Activated T-cell treated with anti-CD3 and anti-CD28 coated beads, Interleukin-2, amount 50 U/mL, for 72 hours (primary cell): ENCODE measurements around the gene GAGE10. TPM values are rescaled to one million over a fixed set of nuclear protein-coding genes. Genes with fewer than 3 reads are reported as not detected.
"Not testable (repeated sequence)": the region's sequence is repeated elsewhere in the genome, so short reads cannot be mapped to it uniquely, and the experiment has no call there.

Source experiments
- ATAC-seq, 2 donors: fragments of 150-1000 bp; cut with Tn5 transposase; replicated peaks in 1 of 2; 2 replicates each; pipeline ENCODE4 v1.10.0; 2021; ENCODE audit warnings: moderate library complexity in 2 of 2, mild to moderate bottlenecking in 1 of 2
- DNase-seq, 2 donors: peaks; one replicate each; pipeline ENCODE4 v3.0.0; 2021 to 2022; ENCODE audit warnings: mixed read lengths in 1 of 2
- H3K27ac Mint-ChIP-seq: one replicate; pipeline ENCODE4 v1.8.0; 2022; ENCODE audit warnings: mild to moderate bottlenecking, moderate library complexity, mixed read lengths
- H3K27me3 Mint-ChIP-seq: one replicate; pipeline ENCODE4 v1.8.0; 2022; ENCODE audit warnings: low read depth, mixed read lengths
- H3K36me3 Mint-ChIP-seq, 2 donors: one replicate each; pipeline ENCODE4 v1.8.0; 2022; ENCODE audit warnings: mixed read lengths in 2 of 2, mild to moderate bottlenecking in 1 of 2; ENCODE audit not compliant: insufficient read depth in 2 of 2
- H3K4me1 Mint-ChIP-seq: one replicate; pipeline ENCODE4 v1.8.0; 2022; ENCODE audit warnings: low read depth, mixed read lengths
- H3K4me3 Mint-ChIP-seq, 2 donors: one replicate each; pipeline ENCODE4 v1.8.0; 2022; ENCODE audit warnings: mild to moderate bottlenecking in 2 of 2, mixed read lengths in 2 of 2, moderate library complexity in 2 of 2
- H3K9me3 Mint-ChIP-seq, 2 donors: one replicate each; pipeline ENCODE4 v1.8.0; 2022; ENCODE audit warnings: mixed read lengths in 2 of 2
- total RNA-seq, 2 donors: library from RNA; stranded (reverse); gene quantifications; one replicate each; pipeline ENCODE4 v1.2.3, GENCODE V29; 2022

Gene GAGE10
- total RNA-seq, 2 donors from 2014 or later = not detected

GRCh38 chrX:49312176-49312575, 8.7 kb downstream of the GAGE10 start:
- H3K4me1 Mint-ChIP-seq = peaks cover 26% of the 10 kb centered on the region
- no peak overlapping the region for H3K27ac Mint-ChIP-seq
- no peak overlapping the region for H3K4me3 Mint-ChIP-seq
- no peaks in the 10 kb centered on the region for H3K9me3 Mint-ChIP-seq
- H3K36me3 Mint-ChIP-seq = no peaks in the 10 kb centered on the region
- H3K27me3 Mint-ChIP-seq = no peaks in the 10 kb centered on the region
- no peak for ATAC-seq
- DNase-seq = no peak

- Mint-ChIP-seq H3K36me3 (no peaks in the 10 kb centered on the region), H3K27me3 (no peaks in the 10 kb centered on the region), H3K27ac (no peak overlapping the region), H3K9me3 (no peaks in the 10 kb centered on the region), H3K4me3 (no peak overlapping the region), H3K4me1 (no peaks in the 10 kb centered on the region)
- DNase-seq (no peak), ATAC-seq (no peak)
These were observed 12.6 kb downstream of the GAGE10 start for GRCh38 chrX:49316085-49316484.

GRCh38 chrX:49321737-49322136, 18.3 kb downstream of the GAGE10 start, which contains the start of gene GAGE12J:
Gene GAGE12J (plus strand): TSS chrX:49322037. CDS start chrX:49323194, 1,157 bp downstream.
- not testable (repeated sequence) for ATAC-seq, H3K4me1 Mint-ChIP-seq

GRCh38 chrX:49322266-49322665, 18.8 kb downstream of the GAGE10 start:
- DNase-seq, H3K4me3 Mint-ChIP-seq, H3K27ac Mint-ChIP-seq, ATAC-seq, H3K36me3 Mint-ChIP-seq, H3K9me3 Mint-ChIP-seq, H3K4me1 Mint-ChIP-seq, H3K27me3 Mint-ChIP-seq: not testable (repeated sequence)

More at GRCh38 chrX:49321737-49322136, 18.3 kb downstream of the GAGE10 start, which contains the start of gene GAGE12J:
- H3K27ac Mint-ChIP-seq, H3K4me3 Mint-ChIP-seq, H3K27me3 Mint-ChIP-seq, H3K36me3 Mint-ChIP-seq, H3K9me3 Mint-ChIP-seq, DNase-seq: not testable (repeated sequence)

- not testable (repeated sequence) for H3K9me3 Mint-ChIP-seq, H3K4me1 Mint-ChIP-seq, ATAC-seq, H3K36me3 Mint-ChIP-seq, H3K4me3 Mint-ChIP-seq, H3K27me3 Mint-ChIP-seq, DNase-seq, H3K27ac Mint-ChIP-seq
These were observed 20.3 kb downstream of the GAGE10 start for GRCh38 chrX:49323735-49324134.

GRCh38 chrX:49330421-49330820, 27.0 kb downstream of the GAGE10 start:
- not testable (repeated sequence) for ATAC-seq, H3K4me1 Mint-ChIP-seq, H3K27me3 Mint-ChIP-seq, DNase-seq, H3K36me3 Mint-ChIP-seq, H3K9me3 Mint-ChIP-seq, H3K27ac Mint-ChIP-seq, H3K4me3 Mint-ChIP-seq

- not testable (repeated sequence) for H3K36me3 Mint-ChIP-seq, DNase-seq, ATAC-seq, H3K4me3 Mint-ChIP-seq, H3K27me3 Mint-ChIP-seq, H3K9me3 Mint-ChIP-seq, H3K4me1 Mint-ChIP-seq, H3K27ac Mint-ChIP-seq
These were observed 27.8 kb downstream of the GAGE10 start, which contains the start of gene GAGE13 for GRCh38 chrX:49331282-49331681. Gene GAGE13 (plus strand): TSS chrX:49331582. CDS start chrX:49332738, 1,156 bp downstream.

- not testable (repeated sequence) for H3K36me3 Mint-ChIP-seq, H3K4me3 Mint-ChIP-seq, H3K27ac Mint-ChIP-seq, H3K27me3 Mint-ChIP-seq, H3K9me3 Mint-ChIP-seq, H3K4me1 Mint-ChIP-seq, ATAC-seq, DNase-seq
These were observed 28.4 kb downstream of the GAGE10 start for GRCh38 chrX:49331841-49332240.

- not testable (repeated sequence) for H3K4me3 Mint-ChIP-seq, H3K27ac Mint-ChIP-seq, H3K36me3 Mint-ChIP-seq, H3K9me3 Mint-ChIP-seq, ATAC-seq, H3K27me3 Mint-ChIP-seq, DNase-seq, H3K4me1 Mint-ChIP-seq
These were observed 38.0 kb downstream of the GAGE10 start for GRCh38 chrX:49341449-49341848.

- not testable (repeated sequence) for H3K4me3 Mint-ChIP-seq, H3K36me3 Mint-ChIP-seq
These were observed 41.2 kb downstream of the GAGE10 start for GRCh38 chrX:49344496-49345175.

GRCh38 chrX:49345402-49345801, 42.0 kb downstream of the GAGE10 start:
- DNase-seq, H3K9me3 Mint-ChIP-seq, H3K27me3 Mint-ChIP-seq, H3K4me1 Mint-ChIP-seq, H3K27ac Mint-ChIP-seq, H3K4me3 Mint-ChIP-seq, H3K36me3 Mint-ChIP-seq, ATAC-seq: not testable (repeated sequence)

More at GRCh38 chrX:49344496-49345175, 41.2 kb downstream of the GAGE10 start:
- not testable (repeated sequence) for H3K9me3 Mint-ChIP-seq, DNase-seq, H3K4me1 Mint-ChIP-seq, H3K27ac Mint-ChIP-seq, ATAC-seq, H3K27me3 Mint-ChIP-seq

GRCh38 chrX:49346150-49346549, 42.7 kb downstream of the GAGE10 start:
- not testable (repeated sequence) for H3K36me3 Mint-ChIP-seq, DNase-seq, H3K4me3 Mint-ChIP-seq, H3K4me1 Mint-ChIP-seq, H3K27me3 Mint-ChIP-seq, ATAC-seq, H3K27ac Mint-ChIP-seq, H3K9me3 Mint-ChIP-seq
